GM18502 (cell line): ENCODE data around the gene STAG1.
"Not testable (repeated sequence)": the region's sequence is repeated elsewhere in the genome, so short reads cannot be mapped to it uniquely, and the experiment has no call there.

Experiments
- ATAC-seq: cut with Tn5 transposase; IDR thresholded peaks from one replicate; pipeline ENCODE4 v1.9.1; 2021; ENCODE audit warnings: mild to moderate bottlenecking; ENCODE audit not compliant: unreplicated experiment, poor library complexity

Gene STAG1

DNA sequence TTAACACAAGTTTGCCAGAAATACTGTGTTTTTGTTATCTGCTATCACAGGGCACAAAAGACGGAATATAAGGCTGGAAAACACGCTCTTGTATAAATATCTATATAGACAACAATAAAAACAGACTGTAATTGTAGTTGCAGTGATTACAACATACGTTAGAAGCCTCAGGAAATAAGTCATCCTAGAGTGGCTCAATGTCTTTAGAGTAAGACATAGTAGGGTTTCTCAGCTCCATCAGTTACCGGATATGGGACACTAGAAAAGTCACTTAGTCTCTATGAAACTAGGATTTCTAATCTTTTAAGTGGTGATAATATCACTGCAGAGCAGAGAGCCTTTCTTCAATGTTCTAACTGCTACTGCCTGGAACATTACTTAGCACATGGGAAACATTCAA lies 208.8 kb downstream of the STAG1 start:
- no peak for ATAC-seq

DNA sequence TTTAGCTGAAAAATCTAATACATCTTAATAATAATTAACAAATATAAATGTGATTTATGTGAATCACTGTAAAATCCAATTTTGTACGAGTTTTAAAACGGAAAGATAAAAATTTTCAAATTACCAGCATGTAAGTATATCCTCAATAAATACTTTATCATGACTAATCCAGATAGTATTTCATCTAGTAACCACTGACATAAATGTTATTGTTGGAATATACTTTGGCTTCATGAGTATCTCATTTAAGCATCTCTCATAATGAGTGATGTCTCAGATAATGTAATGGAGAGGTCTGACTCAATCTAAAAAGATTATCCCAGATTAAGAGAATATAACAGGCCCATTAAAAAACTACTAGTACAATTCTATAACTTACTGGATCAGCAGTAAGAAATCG lies 216.3 kb downstream of the STAG1 start:
- no peak for ATAC-seq

DNA sequence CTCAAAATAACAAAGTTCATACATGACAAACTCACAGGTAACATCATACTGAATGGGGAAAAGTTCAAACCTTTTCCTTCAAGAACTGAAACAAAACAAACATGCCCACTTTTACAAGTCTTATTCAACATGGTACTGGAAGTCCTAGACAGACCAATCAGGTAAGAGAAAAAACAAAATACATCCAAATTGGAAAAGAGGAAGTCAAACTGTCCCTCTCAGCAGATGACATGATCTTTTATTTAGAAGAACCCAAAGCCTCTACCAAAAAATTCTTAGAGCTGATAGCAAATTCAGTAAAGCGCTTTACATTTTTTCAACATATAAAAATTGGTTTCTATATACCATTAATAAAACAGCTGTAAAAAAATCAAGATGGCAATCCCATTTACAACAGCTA lies 219.4 kb downstream of the STAG1 start:
- no peak for ATAC-seq

DNA sequence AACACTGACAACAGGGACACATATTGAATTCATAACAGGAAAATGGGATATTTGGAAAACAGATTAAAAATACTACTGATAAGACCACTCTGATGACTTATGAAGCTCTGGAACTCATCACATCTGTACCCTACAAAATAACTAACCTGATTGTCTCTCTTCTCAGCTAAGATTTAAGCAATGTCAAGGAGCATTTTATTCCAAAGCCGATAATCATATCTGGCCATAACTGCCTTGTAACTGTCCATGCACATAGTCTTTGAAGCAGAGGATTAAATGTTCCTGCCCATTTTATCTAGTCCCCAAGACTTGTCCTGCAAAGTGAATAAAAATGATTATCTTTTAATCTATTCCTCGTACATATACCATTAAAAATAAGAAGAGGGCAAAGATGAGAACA lies 234.1 kb downstream of the STAG1 start:
- no peak for ATAC-seq

DNA sequence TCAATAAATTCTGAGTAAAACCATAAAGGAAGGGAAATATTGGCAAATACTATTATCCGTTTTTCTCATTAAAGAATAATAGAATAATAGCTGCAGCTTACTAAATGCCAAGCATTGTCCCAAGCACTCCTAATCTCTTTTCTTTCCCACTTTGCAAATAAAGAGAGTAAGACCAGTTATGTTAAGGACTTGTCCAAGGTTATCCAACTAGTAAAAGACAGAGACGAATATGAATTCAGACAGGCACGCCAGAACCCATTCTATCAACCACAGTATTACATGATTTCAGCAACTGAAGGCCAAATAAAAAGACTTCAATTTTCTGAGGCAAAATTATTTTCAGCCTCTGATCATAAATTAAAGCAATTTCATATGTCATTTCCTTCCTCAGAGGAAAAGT lies 235.5 kb downstream of the STAG1 start:
- no peak for ATAC-seq

DNA sequence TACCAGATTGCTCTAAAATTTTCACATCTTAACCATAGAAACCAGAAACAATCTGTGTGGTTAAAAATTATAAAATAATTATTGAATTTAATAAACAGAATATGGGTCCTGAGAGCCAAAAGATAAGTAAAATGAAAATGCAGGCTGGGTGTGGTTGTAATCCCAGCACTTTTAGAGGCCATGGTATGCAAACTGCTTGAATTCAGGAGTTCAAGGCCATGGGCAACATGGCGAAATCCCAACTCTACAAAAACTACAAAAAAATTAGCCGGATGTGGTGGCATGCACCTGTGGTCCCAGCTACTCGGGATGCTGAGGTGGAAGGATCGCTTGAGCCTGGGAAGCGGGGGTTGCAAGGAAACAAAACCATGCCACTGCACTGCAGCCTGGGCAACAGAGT lies 236.1 kb downstream of the STAG1 start:
- ATAC-seq, result no peak

DNA sequence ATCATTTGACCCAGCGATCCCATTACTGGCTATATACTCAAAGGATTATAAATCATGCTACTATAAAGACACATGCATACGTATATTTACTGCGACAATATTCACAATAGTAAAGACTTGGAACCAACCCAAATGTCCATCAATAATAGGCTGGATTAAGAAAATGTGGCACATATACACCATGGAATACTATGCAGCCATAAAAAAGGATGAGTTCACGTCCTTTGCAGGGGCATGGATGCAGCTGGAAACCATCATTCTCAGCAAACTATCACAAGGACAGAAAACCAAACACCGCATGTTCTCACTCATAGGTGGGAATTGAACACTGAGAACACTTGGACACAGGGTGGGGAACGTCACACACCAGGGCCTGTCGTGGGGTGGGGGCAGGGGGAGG lies 237.6 kb downstream of the STAG1 start:
- ATAC-seq, result not testable (repeated sequence)

DNA sequence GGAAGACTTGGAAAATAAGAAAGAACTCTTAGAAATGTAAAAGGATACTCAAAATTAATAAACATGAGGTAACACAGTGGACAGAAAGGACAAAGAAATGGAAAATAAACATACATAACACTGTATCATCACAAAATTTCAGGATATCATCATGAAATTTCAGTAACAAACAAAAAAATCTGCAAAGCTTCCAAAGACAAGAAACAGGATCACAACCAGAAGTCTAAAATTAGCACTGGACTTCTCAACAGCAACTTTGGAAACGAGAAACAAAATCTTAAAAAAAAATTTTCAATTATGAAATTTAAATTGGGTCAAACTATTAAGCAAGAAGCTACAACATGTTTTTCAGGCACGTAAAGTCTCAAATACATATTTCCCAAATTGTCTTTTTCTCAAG lies 238.8 kb downstream of the STAG1 start:
- ATAC-seq, result no peak

DNA sequence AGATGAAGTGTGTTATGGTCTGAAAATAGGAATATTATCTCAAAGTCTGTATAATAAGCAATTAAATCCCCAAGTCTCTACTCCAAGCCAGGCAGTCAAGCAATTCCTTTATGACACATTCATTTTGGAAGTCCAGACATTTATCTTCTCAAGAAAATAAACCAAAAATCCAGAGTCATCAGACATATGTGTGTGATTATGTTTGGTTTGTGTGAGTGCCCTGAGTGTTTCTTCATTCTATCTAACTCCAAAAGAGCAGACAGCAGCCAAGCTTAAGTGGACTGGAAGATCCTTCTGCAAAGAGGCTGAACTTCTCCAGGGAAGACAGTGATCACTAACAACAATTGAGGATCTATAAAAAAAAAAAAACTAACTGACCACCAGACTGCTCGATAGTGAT lies 239.8 kb downstream of the STAG1 start:
- no peak for ATAC-seq

DNA sequence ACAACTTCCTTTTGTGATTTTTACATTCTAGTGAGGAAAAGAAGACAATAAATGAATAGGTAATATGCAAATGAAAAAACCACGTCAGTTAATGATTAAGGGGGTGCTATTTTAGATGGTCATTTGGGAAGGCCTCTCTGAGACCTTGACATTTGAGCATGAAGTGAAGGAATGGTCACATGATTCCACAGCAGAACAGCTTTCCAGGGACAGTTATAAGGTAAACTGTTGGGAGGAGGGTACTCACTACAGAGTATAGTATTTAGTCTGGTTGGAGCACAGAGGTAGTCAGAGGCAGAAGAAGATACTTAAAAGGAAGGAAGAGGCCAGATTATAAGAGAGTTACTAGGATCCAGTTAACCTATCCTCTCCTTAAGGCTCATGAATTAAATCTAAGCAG lies 246.5 kb downstream of the STAG1 start:
- ATAC-seq, result no peak

DNA sequence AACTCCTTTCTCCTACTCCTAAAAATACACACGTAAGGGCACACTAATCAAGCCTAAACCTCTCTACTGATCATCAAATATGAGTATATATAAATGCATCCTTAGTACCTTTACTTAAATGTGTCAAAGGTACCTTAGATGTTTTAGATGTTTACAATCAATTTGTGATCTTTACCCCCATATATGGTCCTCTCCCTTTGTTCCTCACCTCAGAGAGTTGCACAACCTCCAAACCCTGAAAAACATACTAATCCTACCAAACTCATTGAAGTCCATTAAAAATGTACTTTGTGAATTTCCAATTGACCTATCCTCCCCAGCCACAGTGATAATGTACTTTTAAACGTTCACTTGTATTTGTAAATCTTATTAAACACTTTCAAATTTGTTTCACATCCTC lies 249.1 kb downstream of the STAG1 start:
- no peak for ATAC-seq

DNA sequence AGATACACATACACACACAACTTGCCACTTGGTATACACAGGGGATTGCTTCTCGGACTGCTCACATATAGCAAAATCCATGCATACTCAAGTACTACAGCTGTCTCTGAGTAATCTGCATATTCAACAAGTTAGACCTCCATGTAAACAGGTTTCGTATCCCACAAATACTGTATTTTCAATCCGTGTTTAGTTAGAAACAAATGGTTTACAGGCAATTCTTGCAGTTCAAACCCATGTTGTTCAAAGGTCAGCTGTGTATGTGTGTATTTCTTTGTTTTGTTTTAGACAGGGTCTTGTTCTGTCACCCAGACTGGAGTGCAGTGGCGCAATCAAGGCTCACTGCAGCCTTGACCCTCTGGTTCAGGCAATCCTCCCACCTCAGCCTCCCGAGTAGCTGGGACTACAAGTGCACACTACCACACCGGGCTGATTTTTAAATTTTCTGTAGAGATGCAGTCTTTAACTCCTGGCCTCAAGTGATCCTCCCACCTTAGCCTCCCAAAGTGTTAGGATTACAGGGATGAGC lies 253.2 kb downstream of the STAG1 start:
- no peak for ATAC-seq

DNA sequence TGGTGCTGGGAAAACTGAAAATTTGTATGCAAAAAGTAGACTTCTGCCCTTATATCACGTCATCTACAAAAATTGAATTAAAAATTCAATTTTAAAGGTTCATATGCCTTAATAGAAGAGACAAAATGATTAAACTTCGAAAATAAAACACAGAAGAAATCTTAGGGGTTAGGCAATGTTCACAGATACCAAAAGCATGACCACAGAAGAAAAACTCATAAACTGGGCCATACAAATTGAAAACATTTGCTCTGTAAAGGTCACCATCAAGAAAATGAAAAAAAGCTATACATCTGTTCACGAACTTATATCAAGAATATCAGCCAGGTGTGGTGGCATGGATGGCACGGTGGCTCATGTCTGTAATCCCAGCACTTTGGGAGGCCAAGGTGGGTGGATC lies 257.0 kb downstream of the STAG1 start:
- no peak for ATAC-seq

DNA sequence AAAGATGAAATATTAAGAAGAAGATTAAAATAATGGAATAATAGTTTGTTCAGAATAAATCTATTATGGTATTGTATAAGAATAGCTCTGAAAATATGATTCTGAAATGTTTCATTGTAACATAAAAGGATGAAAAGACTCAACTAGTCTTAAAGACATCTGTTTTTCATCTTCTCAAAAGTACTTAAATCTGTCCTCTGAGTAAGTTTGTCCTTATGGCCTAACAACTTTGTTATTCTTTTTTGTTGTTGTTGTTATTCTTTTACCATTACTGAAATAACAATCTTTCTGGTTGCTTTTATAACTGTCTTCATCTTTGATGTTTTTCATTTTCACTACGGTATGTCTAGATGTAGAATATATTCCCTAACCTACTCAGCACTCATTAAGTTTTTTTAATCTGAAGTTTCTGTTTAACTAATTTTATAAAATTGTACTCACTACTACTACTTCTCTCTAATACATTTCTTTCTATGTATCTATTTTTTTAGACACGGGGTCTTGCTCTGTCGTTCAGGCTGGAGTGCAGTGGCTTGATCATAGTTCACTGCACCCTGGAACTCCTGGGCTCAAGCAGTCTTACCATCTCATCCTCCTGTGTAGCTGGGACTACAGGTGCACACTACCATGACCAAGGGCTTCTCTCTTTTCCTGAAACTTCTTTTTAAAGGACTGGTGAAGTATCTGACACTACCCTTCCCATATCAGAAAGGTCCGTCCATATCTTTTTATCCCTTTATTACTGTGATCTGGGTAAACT lies 261.4 kb downstream of the STAG1 start:
- ATAC-seq, result no peak

DNA sequence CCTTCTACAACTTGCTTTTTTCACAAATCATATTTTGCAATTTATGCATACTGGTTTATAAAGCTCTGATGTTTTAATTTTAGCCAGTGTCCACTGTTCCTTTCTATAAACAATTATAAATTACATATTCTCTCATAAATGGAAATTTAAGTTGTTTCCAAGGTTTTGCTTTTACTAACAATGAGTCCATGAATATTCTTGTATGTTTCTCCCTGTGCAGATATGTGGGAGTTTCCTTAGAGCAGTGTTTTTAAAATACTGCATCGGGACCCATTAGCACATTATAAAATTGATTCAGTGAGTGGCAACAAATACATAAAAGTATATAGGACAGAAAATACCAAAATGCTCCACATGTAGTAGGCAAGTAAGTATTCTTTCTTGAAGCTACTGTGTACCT lies 266.4 kb downstream of the STAG1 start:
- no peak for ATAC-seq

DNA sequence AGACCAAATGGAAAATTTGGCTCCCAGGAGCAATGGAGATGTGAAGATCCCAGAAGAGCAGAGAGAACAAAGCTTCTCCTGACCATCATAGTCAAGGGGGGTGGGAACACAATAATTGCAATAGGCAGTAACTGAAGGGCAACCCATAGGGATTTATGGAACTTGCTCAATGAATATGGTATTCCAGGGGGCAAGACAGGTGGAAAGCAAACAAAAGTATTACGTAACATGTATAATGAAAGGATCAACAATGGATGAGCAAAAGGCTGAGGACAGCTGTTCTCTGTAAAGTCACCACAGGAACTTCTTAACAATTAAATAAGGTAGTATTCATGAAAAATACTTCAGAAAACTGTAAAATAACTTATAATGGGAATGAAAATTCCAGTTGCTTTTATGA lies 275.9 kb downstream of the STAG1 start:
- no peak for ATAC-seq

DNA sequence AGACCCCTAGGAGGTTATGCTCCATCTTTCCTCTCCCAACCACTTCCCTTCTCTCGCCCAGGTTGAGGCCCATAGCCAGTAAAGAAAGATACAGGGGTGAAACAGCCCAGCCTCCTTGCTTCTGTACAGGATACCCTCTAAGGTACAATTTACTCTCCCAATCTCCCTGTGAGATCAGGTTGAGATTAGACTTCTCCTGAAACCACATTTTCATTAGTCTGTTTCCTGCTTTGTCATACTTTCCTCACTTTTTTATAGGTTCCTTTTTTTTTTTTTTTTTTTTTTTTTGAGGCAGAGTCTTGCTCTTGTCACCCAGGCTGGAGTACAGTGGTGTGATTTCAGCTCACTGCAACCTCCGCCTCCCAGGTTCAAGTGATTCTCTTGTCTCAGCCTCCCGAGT lies 277.3 kb downstream of the STAG1 start:
- ATAC-seq, result not testable (repeated sequence)

DNA sequence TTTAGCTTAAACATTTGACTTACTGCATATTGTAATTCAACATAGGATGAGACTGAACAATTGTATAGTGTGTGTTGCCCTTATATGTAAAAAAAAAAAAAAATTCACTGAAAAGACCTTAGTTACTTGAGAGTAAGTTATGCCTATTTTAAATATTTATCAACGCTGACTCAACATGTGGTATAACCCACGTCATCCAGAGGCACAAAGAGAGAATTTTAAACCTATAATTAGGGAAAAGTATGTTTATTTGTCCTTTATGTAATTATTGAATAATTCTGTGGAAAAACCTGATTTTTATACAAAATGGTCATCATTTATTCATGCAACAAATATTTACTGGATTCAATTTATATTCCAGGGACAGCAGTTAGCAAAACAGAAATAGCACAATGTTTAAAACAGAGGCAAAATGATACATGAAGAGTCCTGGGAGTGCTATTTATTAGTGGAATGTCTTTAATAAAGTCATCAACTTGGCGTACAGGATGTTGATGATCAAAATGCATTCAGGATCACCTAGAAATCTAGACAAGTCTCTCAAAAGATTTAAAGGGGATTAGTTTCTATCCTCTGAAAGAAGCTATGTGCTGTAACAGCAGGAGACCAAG lies 278.4 kb downstream of the STAG1 start:
- no peak for ATAC-seq

DNA sequence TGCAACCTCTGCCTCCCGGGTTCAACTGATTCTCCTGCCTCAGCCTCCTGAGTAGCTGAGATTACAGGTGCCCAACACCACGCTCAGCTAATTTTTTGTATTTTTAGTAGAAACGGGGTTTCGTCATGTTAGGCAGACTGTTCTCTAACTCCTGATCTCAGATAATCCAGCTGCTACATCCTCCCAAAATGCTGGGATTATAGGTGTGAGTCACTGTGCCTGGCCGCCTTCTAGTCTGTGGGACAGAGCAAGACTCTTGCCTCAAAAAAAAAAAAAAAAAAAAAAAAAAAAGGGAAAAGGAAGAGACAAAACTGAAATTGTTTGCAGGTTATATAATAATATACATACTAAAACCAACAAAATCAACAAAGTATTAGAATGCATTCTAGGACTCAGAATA lies 286.9 kb downstream of the STAG1 start:
- no peak for ATAC-seq

DNA sequence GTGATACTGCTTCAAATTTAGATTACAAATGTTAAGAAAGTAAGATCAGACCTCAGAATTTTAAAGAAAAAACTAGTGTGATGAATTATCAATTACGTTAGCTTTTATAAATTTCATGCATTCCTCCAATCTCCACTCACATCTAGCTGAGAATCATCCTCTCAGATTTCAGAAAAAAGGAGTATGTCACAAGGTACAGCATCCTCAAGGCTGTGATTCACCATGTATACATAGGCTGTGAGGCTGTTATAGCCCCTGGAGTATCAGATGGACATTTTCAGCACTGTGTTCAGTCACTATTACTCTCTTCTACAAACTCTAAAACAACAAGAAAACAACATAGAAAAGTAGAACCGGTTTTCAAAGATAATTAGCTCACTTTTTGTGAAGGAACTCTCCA lies 287.7 kb downstream of the STAG1 start:
- no peak for ATAC-seq

DNA sequence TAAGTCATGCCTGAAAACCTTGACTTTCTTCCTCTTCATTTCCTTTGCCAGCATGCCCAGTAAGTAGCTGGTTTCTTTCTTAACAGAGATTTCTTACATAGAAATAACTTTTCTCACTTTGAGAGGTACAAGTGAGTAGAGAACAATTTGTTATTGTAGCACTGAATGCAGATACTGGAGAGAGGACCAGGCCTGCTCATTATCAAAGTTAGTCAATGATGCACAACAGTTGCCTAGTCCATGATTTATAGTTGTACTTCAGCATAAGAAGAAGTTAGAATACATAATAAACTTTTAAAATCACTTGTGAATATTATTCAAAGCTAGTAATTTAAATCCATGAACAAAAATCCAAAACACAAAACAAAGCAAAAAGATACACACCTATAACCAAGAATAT lies 289.0 kb downstream of the STAG1 start:
- ATAC-seq, result no peak

DNA sequence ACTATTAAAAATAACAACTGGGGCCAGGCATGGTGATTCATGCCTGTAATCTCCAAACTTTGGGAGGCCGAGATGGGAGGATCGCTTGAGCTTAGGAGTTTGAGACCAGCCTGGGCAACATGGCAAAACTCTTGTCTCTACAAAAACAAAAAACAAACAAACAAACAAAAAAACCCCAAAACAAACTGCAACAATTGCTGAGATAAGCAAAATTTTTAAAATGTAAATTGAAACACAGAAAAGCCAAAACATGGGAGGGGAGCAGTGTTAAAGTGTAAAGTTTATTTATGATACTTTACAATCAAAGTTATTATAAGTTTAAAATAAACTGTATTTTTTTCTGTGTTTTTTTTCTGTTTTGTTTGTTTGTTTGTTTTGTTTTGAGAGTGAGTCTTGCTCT lies 294.4 kb downstream of the STAG1 start:
- ATAC-seq, result no peak
